NK-92 treated with Interleukin-12 subunit alpha and Interleukin-12 subunit beta, amount 100 ng/mL, for 24 hours (cell line): Measurements from ENCODE around the gene EFEMP1.

Experiments
- DNase-seq: peaks from one replicate; lab custom pipeline; 2025; lab: John Stamatoyannopoulos, UW

EFEMP1 gene

GRCh38 chr2:55923091-55923981, at the start of gene EFEMP1:
Gene EFEMP1, minus strand, starts transcription at chr2:55923782. Its CDS starts 1,342 bp downstream, at chr2:55922440.
- no peak for DNase-seq

- no peak for DNase-seq
Observed at GRCh38 chr2:55970500-55970899, 46.9 kb upstream of the EFEMP1 start.

GRCh38 chr2:55968941-55969340, 45.4 kb upstream of the EFEMP1 start:
- DNase-seq, result no peak

GRCh38 chr2:55966401-55967118, 43.0 kb upstream of the EFEMP1 start:
- no peak for DNase-seq

- no peak for DNase-seq
Observed at GRCh38 chr2:55965966-55966365, 42.4 kb upstream of the EFEMP1 start.

- no peak for DNase-seq
Observed at GRCh38 chr2:55965276-55965675, 41.7 kb upstream of the EFEMP1 start.

GRCh38 chr2:55962915-55963314, 39.3 kb upstream of the EFEMP1 start:
- DNase-seq, result no peak

GRCh38 chr2:55961318-55961911, 37.8 kb upstream of the EFEMP1 start:
- DNase-seq, result no peak

- no peak for DNase-seq
Observed at GRCh38 chr2:55958756-55959155, 35.2 kb upstream of the EFEMP1 start.

- no peak for DNase-seq
Observed at GRCh38 chr2:55957142-55957541, 33.6 kb upstream of the EFEMP1 start.

- DNase-seq, result no peak
Observed at GRCh38 chr2:55954306-55955035, 30.9 kb upstream of the EFEMP1 start.

GRCh38 chr2:55952415-55952814, 28.8 kb upstream of the EFEMP1 start:
- DNase-seq, result no peak

- DNase-seq, result no peak
Observed at GRCh38 chr2:55951533-55951932, 28.0 kb upstream of the EFEMP1 start.

- no peak for DNase-seq
Observed at GRCh38 chr2:55949613-55950012, 26.0 kb upstream of the EFEMP1 start.

- DNase-seq, result no peak
Observed at GRCh38 chr2:55949211-55949610, 25.6 kb upstream of the EFEMP1 start.

- no peak for DNase-seq
Observed at GRCh38 chr2:55948176-55948923, 24.8 kb upstream of the EFEMP1 start.

GRCh38 chr2:55947752-55948151, 24.2 kb upstream of the EFEMP1 start:
- no peak for DNase-seq

GRCh38 chr2:55946793-55947192, 23.2 kb upstream of the EFEMP1 start:
- DNase-seq, result no peak

- DNase-seq, result no peak
Observed at GRCh38 chr2:55943466-55943865, 19.9 kb upstream of the EFEMP1 start.

- no peak for DNase-seq
Observed at GRCh38 chr2:55936351-55936750, 12.8 kb upstream of the EFEMP1 start.

- DNase-seq, result no peak
Observed at GRCh38 chr2:55934337-55934736, 10.8 kb upstream of the EFEMP1 start.
